IPS DF 6.9 (cell line): ENCODE data around the gene PMVK.

Source experiments
- DNase-seq: peaks from one replicate; pipeline ENCODE4 v3.0.0-alpha.2; 2013; ENCODE audit warnings: low read depth, low spot score
- H3K27ac ChIP-seq: one replicate; pipeline ENCODE4 v1.5.1; 2013; ENCODE audit warnings: low read length, control low read depth
- H3K27me3 ChIP-seq: 2 replicates; pipeline ENCODE4 v1.6.1; 2013; ENCODE audit warnings: mild to moderate bottlenecking, low read length; ENCODE audit not compliant: control insufficient read depth, insufficient read depth
- H3K36me3 ChIP-seq: 2 replicates; pipeline ENCODE4 v1.6.1; 2013; ENCODE audit warnings: low read length; ENCODE audit not compliant: control insufficient read depth, insufficient read depth
- H3K4me1 ChIP-seq: 2 replicates; pipeline ENCODE4 v1.6.1; 2013; ENCODE audit warnings: low read length; ENCODE audit not compliant: control insufficient read depth, insufficient read depth
- H3K4me3 ChIP-seq: 2 replicates; pipeline ENCODE4 v1.5.1; 2013; ENCODE audit warnings: mild to moderate bottlenecking, low read length
- H3K9me3 ChIP-seq: 2 replicates; pipeline ENCODE4 v1.6.1; 2013; ENCODE audit warnings: low read length, inconsistent platforms; ENCODE audit not compliant: control insufficient read depth, insufficient read depth
- WGBS: extraction: QIAGEN DNeasy Blood & Tissue Kit; methylation state at CpG from one replicate; pipeline ENCODE4 v1.1.7; 2013; ENCODE audit warnings: mixed read lengths, missing lambda C conversion rate; ENCODE audit not compliant: insufficient read length, insufficient coverage; 5-methylcytosine and 5-hydroxymethylcytosine counted together

PMVK gene

DNA sequence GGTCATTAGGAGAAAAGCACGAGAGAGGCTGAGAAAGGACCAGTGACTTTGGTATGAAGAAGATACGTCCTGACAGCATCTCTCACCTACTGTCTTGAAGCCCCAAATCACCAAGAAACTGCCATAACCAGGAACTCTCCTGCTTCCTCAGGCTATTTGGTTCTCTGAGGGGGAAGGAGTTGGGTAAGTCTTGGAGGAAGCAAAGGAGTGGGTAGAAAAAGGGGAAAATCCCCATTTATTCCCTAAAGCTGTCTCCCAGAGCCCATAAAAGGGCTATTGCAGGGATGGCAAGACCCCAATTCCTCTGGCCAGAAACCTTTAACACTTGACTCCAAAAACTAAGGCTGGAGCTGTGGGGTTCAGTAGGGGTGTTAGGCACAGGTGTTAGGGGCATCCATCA is 21.5 kb upstream of the PMVK start:
- no peak for DNase-seq
- H3K27me3 ChIP-seq, result no peaks in the 10 kb centered on the region
- WGBS, result no CpG with 5 or more reads among the region's 2 CpGs
- 0 out of 2 replicates have a peak, but pooled peaks cover 9% of the 10 kb centered on the region for H3K36me3 ChIP-seq
- H3K4me1 ChIP-seq, result peaks cover 7% of the 10 kb centered on the region
- H3K4me3 ChIP-seq, result no peak overlapping the region
- H3K27ac ChIP-seq, result no peak overlapping the region
- no peaks in the 10 kb centered on the region for H3K9me3 ChIP-seq

GRCh38 chr1:154957091-154957657 is 20.7 kb upstream of the PMVK start:
- no peak overlapping the region for H3K27ac ChIP-seq
- no peak overlapping the region for H3K4me3 ChIP-seq
- no peaks in the 10 kb centered on the region for H3K27me3 ChIP-seq
- H3K36me3 ChIP-seq, result 0 out of 2 replicates have a peak, but pooled peaks cover 6% of the 10 kb centered on the region
- H3K9me3 ChIP-seq, result no peaks in the 10 kb centered on the region
- H3K4me1 ChIP-seq, result peaks cover 7% of the 10 kb centered on the region; the same call in 1 of the 2 replicates
- DNase-seq, result no peak
- no CpG with 5 or more reads among the region's 9 CpGs for WGBS

- no CpG with 5 or more reads among the region's 6 CpGs for WGBS
- no peak overlapping the region for H3K27ac ChIP-seq
- H3K27me3 ChIP-seq, result no peaks in the 10 kb centered on the region
- H3K9me3 ChIP-seq, result no peaks in the 10 kb centered on the region
- 0 out of 2 replicates have a peak, but pooled peaks cover 6% of the 10 kb centered on the region for H3K36me3 ChIP-seq
- no peak for DNase-seq
- peak overlapping the region; percentile 26; the same call in 1 of the 2 replicates for H3K4me3 ChIP-seq
- peaks cover 7% of the 10 kb centered on the region; the same call in 1 of the 2 replicates for H3K4me1 ChIP-seq
Observed at GRCh38 chr1:154956544-154956941, 20.0 kb upstream of the PMVK start.

DNA sequence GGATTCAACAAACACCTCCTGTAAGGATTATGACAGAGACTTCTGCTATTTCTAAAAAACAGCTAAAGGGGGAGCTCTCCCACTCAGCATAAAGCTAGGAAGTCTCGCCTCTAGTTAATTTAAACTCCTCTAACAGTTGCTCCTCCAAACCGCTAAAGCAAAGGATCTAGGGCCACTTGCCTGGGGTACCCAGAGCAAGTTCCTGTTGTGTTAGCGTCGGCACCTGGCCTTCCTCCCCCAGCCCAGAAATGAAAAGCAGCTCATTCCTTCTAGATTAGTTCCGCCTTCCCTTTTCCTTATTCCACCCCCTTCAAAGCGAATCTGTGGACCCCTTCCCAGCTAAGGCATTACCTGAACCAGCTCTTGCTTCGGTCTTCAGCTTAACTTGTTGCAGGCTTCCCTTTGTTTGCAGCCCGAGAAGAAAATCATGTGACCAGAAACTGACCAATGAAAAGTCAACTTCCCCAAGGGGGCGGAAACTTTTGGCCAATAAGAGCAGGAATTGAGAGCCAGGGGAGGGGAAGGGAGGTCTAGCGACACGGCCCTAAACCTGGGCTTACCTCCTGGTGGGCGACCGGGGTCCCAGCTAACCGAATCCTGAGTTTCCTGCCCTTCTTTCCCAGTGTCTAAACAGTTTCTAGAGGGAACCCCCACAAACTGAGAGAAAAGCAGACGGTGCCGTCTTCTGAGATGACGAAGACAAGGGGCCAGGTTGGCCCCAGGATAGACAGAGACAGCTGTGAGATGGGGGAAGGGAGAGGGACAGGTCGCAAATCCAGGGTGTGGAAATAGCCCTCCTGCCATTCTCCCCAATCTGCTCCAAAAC is 19.4 kb upstream of the PMVK start, which contains the start of gene PBXIP1:
Gene PBXIP1 (minus strand): TSS at position 382 of the 826 bp plus-strand sequence. CDS start 2,378 bp downstream, outside the sequence.
- Histone ChIP-seq H3K27ac (no peak within 1 kb of the TSS), H3K4me3 (peak within 1 kb of the TSS; percentile 47; the same call in 1 of the 2 replicates), H3K4me1 (peaks cover 7% of the 10 kb centered on the region; the same call in 1 of the 2 replicates), H3K27me3 (no peaks in the 10 kb centered on the region), H3K36me3 (0 out of 2 replicates have a peak, but pooled peaks cover 6% of the 10 kb centered on the region), H3K9me3 (no peaks in the 10 kb centered on the region)
- DNase-seq, result peak; percentile 97
- WGBS, result no CpG with 5 or more reads among the region's 18 CpGs

DNA sequence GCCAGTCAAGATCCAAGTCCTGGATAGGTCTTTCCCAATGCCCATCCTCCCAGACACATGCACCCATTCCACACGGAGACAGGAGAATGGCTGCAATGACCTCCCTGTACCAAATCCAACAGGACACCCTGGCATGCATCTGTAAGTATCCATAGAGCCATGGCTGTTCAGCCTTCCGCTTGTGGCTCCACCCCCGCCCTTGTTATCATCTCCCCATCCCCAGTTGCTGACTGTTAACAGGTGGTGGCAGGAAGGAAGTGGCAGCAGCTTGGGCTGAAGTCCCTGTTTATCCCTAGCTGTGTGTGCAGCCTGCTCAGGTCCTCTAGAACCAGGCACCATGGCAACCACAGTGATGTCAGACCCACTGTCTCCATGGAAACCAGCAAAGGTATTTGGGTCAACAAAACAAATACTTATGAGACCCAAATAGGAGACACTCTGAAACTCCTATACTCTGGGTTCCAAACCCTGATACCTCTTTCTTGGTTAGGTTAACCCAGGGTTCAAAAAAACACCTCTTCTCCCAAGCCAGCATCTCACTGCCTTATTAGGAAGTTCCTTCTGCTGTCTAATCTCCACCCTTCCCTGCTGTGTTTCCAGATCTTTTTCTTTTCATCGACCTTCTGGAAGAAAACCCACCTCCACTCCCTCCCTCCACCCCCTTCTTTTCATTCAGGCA is 18.7 kb upstream of the PMVK start:
- Histone ChIP-seq H3K27ac (no peak overlapping the region), H3K4me1 (peaks cover 7% of the 10 kb centered on the region; the same call in 1 of the 2 replicates), H3K4me3 (peak overlapping the region; percentile 47; the same call in 1 of the 2 replicates), H3K36me3 (0 out of 2 replicates have a peak, but pooled peaks cover 6% of the 10 kb centered on the region), H3K9me3 (no peaks in the 10 kb centered on the region), H3K27me3 (no peaks in the 10 kb centered on the region)
- no peak for DNase-seq
- no CpG with 5 or more reads among the region's 4 CpGs for WGBS

- H3K4me1 ChIP-seq, result peaks cover 7% of the 10 kb centered on the region; the same call in 1 of the 2 replicates
- no peak overlapping the region for H3K4me3 ChIP-seq
Observed at GRCh38 chr1:154954541-154954940, 18.0 kb upstream of the PMVK start.

DNA sequence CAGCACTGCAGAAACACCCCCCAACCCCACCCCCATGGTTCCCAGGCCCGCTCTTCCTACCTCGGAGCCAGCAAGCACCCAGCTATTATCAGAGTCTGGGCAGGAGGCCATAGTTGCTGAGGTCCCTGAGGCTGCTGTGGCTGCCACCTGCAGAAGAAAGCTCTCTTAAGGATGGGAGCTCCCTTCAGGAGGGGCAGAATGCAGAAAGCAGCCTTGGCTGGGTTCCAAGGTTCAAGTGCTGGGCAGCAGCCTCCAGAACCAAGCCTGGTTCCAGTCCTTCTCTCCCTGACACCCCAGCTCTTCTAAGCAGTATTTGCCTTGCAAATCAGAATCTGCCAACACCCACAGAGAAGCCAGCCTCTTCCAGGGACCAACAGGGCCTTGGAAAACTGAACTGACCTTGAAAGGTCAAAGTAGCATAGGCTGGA is 17.1 kb upstream of the PMVK start:
- H3K4me1 ChIP-seq, result peaks cover 7% of the 10 kb centered on the region; the same call in 1 of the 2 replicates

More at GRCh38 chr1:154954541-154954940, 18.0 kb upstream of the PMVK start:
- Histone ChIP-seq H3K27ac (no peak overlapping the region), H3K36me3 (0 out of 2 replicates have a peak, but pooled peaks cover 5% of the 10 kb centered on the region), H3K27me3 (no peaks in the 10 kb centered on the region), H3K9me3 (no peaks in the 10 kb centered on the region)
- no peak for DNase-seq
- no CpG with 5 or more reads among the region's 3 CpGs for WGBS

GRCh38 chr1:154952664-154953063 is 16.1 kb upstream of the PMVK start:
- DNase-seq, result no peak
- H3K4me1 ChIP-seq, result peaks cover 7% of the 10 kb centered on the region; the same call in 1 of the 2 replicates
- no CpG with 5 or more reads among the region's 6 CpGs for WGBS
- H3K27me3 ChIP-seq, result no peaks in the 10 kb centered on the region
- no peak overlapping the region for H3K27ac ChIP-seq
- H3K9me3 ChIP-seq, result no peaks in the 10 kb centered on the region
- no peak overlapping the region for H3K4me3 ChIP-seq
- H3K36me3 ChIP-seq, result no peaks in the 10 kb centered on the region

More for the DNA sequence above, 17.1 kb upstream of the PMVK start:
- no peak overlapping the region for H3K27ac ChIP-seq
- no CpG with 5 or more reads among the region's 2 CpGs for WGBS
- H3K36me3 ChIP-seq, result no peaks in the 10 kb centered on the region
- DNase-seq, result no peak
- H3K4me3 ChIP-seq, result no peak overlapping the region
- H3K9me3 ChIP-seq, result no peaks in the 10 kb centered on the region
- H3K27me3 ChIP-seq, result no peaks in the 10 kb centered on the region

DNA sequence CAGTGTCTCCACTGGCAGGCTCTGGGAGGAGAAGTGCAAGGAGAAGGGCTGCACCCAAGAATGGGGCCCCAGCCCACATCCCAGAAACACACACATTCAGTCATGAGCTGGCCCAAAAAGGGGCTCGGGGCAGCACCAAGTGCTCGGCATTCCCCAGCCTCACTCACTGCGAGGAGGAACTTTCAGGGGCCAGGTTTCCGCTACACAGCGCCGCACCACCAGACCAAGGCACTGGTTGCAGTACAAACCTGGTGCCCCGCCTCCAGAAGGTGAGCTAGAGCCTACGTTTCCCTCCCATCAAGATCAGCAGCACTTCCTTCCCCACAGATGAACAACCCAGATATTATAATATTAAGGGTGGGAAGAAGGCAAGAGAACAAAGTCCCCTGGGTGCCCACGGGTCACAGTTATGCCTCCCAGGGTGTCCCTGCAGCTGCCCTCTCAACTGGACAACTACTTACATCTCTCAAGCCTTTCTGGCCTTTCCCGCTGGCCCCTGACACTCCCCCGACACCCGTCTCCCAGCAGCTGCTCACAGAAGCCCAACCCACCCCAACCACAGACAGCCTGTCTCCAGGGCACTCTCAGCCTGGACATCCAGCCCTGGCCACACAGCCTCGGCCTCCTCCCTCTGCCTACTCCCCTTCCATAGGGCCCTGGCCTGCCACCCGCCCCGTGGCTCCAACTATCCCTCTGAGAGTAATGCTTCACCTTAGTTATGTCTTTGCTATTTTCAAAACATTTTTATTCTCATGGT is 15.6 kb upstream of the PMVK start:
- H3K9me3 ChIP-seq, result no peaks in the 10 kb centered on the region
- H3K27ac ChIP-seq, result no peak overlapping the region
- H3K36me3 ChIP-seq, result no peaks in the 10 kb centered on the region
- peaks cover 6% of the 10 kb centered on the region; the same call in 1 of the 2 replicates for H3K4me1 ChIP-seq
- no peaks in the 10 kb centered on the region for H3K27me3 ChIP-seq
- no peak for DNase-seq
- no peak overlapping the region for H3K4me3 ChIP-seq
- whole genome bisulfite sequencing, result no CpG with 5 or more reads among the region's 15 CpGs
